Astrocyte (in vitro differentiated cells and primary cell): ENCODE data around the gene GABPA. TPM values are rescaled to one million over a fixed set of nuclear protein-coding genes. Genes with fewer than 3 reads are reported as not detected.

Source experiments
- DNase-seq: peaks from one replicate; pipeline ENCODE4 v3.0.0-alpha.2; 2010; ENCODE audit warnings: low read depth
- FAIRE-seq: peaks from 2 replicates; lab custom pipeline; 2011; peaks lifted over from hg19 to GRCh38; lab: Jason Lieb, UNC
- H2AFZ ChIP-seq: 2 replicates; pipeline ENCODE4 v1.6.0; 2012; ENCODE audit warnings: low read depth, low read length, inconsistent platforms
- H3K27ac ChIP-seq: 2 replicates; pipeline ENCODE4 v1.5.1; 2011; ENCODE audit warnings: low read depth, low read length, inconsistent platforms
- H3K27me3 ChIP-seq: 2 replicates; pipeline ENCODE4 v1.6.0; 2011; ENCODE audit warnings: low read length, inconsistent platforms; ENCODE audit not compliant: insufficient read depth
- H3K36me3 ChIP-seq: 2 replicates; pipeline ENCODE4 v1.5.1; 2011; ENCODE audit warnings: low read length, inconsistent platforms; ENCODE audit not compliant: insufficient read depth
- H3K4me1 ChIP-seq: 2 replicates; pipeline ENCODE4 v1.5.1; 2011; ENCODE audit warnings: low read length, inconsistent platforms; ENCODE audit not compliant: insufficient read depth
- H3K4me2 ChIP-seq: 2 replicates; pipeline ENCODE4 v1.6.0; 2012; ENCODE audit warnings: low read length, inconsistent platforms
- H3K4me3 ChIP-seq: 2 replicates; pipeline ENCODE4 v1.5.1; 2011; ENCODE audit warnings: low read depth, mild to moderate bottlenecking, low read length, inconsistent platforms; ENCODE audit not compliant: insufficient read depth
- H3K79me2 ChIP-seq: 2 replicates; pipeline ENCODE4 v1.6.0; 2012; ENCODE audit warnings: mild to moderate bottlenecking, low read length, inconsistent platforms; ENCODE audit not compliant: insufficient read depth
- H3K9ac ChIP-seq: 2 replicates; pipeline ENCODE4 v1.6.0; 2012; ENCODE audit warnings: mild to moderate bottlenecking, low read length, inconsistent platforms
- H3K9me3 ChIP-seq: 2 replicates; pipeline ENCODE4 v1.5.1; 2012; ENCODE audit warnings: low read depth, mild to moderate bottlenecking, low read length, inconsistent platforms; ENCODE audit not compliant: insufficient read depth
- H4K20me1 ChIP-seq: 2 replicates; pipeline ENCODE4 v1.6.0; 2012; ENCODE audit warnings: low read length, inconsistent platforms; ENCODE audit not compliant: insufficient read depth
- H3K27ac Mint-ChIP-seq: one replicate; pipeline ENCODE4 v1.8.0; 2021; ENCODE audit warnings: mild to moderate bottlenecking, mixed read lengths; ENCODE audit not compliant: unreplicated experiment
- H3K27me3 Mint-ChIP-seq: one replicate; pipeline ENCODE4 v1.8.0; 2021; ENCODE audit warnings: low read depth, mixed read lengths; ENCODE audit not compliant: unreplicated experiment
- H3K36me3 Mint-ChIP-seq: one replicate; pipeline ENCODE4 v1.8.0; 2021; ENCODE audit warnings: low read depth, mixed read lengths; ENCODE audit not compliant: unreplicated experiment
- H3K4me1 Mint-ChIP-seq: one replicate; pipeline ENCODE4 v1.8.0; 2021; ENCODE audit warnings: low read depth, mixed read lengths; ENCODE audit not compliant: unreplicated experiment
- H3K4me3 Mint-ChIP-seq: one replicate; pipeline ENCODE4 v1.8.0; 2021; ENCODE audit warnings: mild to moderate bottlenecking, moderate library complexity, mixed read lengths; ENCODE audit not compliant: unreplicated experiment
- H3K9me3 Mint-ChIP-seq: one replicate; pipeline ENCODE4 v1.8.0; 2021; ENCODE audit warnings: mild to moderate bottlenecking, mixed read lengths; ENCODE audit not compliant: unreplicated experiment
- CTCF ChIP-seq: IDR thresholded peaks from 2 replicates; pipeline ENCODE4 v1.5.1; 2011; ENCODE audit warnings: low read depth, mild to moderate bottlenecking, inconsistent platforms, low read length, moderate library complexity; ENCODE audit not compliant: insufficient read depth
- EZH2 ChIP-seq: IDR thresholded peaks from 2 replicates; pipeline ENCODE4 v1.6.1; 2012; ENCODE audit warnings: mild to moderate bottlenecking, low read length, inconsistent platforms; ENCODE audit not compliant: insufficient read depth
- total RNA-seq: library from RNA; stranded (reverse); gene quantifications from 2 replicates; pipeline ENCODE4 v1.2.1, GENCODE V29; 2021

GABPA gene
- total RNA-seq, 1 donor from 2014 or later, result 23.6 TPM

- no peaks in the 10 kb centered on the region for H3K4me1 Mint-ChIP-seq
- TF ChIP-seq CTCF (no peak), EZH2 (no peak)
Measured at GRCh38 chr21:25791319-25791718, 56.5 kb downstream of the GABPA start.

GRCh38 chr21:25801217-25802014 lies 66.6 kb downstream of the GABPA start:
- H3K4me3 Mint-ChIP-seq, result no peak overlapping the region
- Histone ChIP-seq H3K4me3 (no peak overlapping the region), H3K9ac (no peak overlapping the region), H3K9me3 (no peaks in the 10 kb centered on the region), H3K36me3 (no peaks in the 10 kb centered on the region), H3K27me3 (peaks cover 3% of the 10 kb centered on the region), H3K4me1 (no peaks in the 10 kb centered on the region), H3K27ac (no peak overlapping the region), H3K79me2 (no peaks in the 10 kb centered on the region), H3K4me2 (peak overlapping the region; percentile 62), H4K20me1 (no peaks in the 10 kb centered on the region), H2AFZ (no peak overlapping the region)
- peak; percentile 47 for DNase-seq
- no peak overlapping the region for H3K27ac Mint-ChIP-seq
- FAIRE-seq, result no peak
- peaks cover 3% of the 10 kb centered on the region for H3K27me3 Mint-ChIP-seq
- no peaks in the 10 kb centered on the region for H3K9me3 Mint-ChIP-seq
- TF ChIP-seq CTCF, result peak; percentile 98
- TF ChIP-seq EZH2, result no peak
- no peaks in the 10 kb centered on the region for H3K4me1 Mint-ChIP-seq
- no peaks in the 10 kb centered on the region for H3K36me3 Mint-ChIP-seq

More at GRCh38 chr21:25791319-25791718, 56.5 kb downstream of the GABPA start:
- no peaks in the 10 kb centered on the region for H3K79me2 ChIP-seq
- H3K4me2 ChIP-seq, result no peak overlapping the region
- Mint-ChIP-seq H3K36me3 (no peaks in the 10 kb centered on the region), H3K9me3 (no peaks in the 10 kb centered on the region), H3K27ac (no peak overlapping the region), H3K27me3 (peaks cover 2% of the 10 kb centered on the region), H3K4me3 (no peak overlapping the region)
- DNase-seq (no peak), FAIRE-seq (no peak)
- no peak overlapping the region for H3K4me3 ChIP-seq
- H3K27me3 ChIP-seq, result no peaks in the 10 kb centered on the region
- H3K36me3 ChIP-seq, result no peaks in the 10 kb centered on the region
- H2AFZ ChIP-seq, result no peak overlapping the region
- H3K4me1 ChIP-seq, result peaks cover 6% of the 10 kb centered on the region
- H3K9me3 ChIP-seq, result no peaks in the 10 kb centered on the region
- no peak overlapping the region for H3K27ac ChIP-seq
- no peaks in the 10 kb centered on the region for H4K20me1 ChIP-seq
- no peak overlapping the region for H3K9ac ChIP-seq

GRCh38 chr21:25806060-25806459 lies 71.3 kb downstream of the GABPA start:
- Mint-ChIP-seq H3K27ac (no peak overlapping the region), H3K4me1 (no peaks in the 10 kb centered on the region), H3K9me3 (no peaks in the 10 kb centered on the region), H3K4me3 (no peak overlapping the region), H3K36me3 (no peaks in the 10 kb centered on the region), H3K27me3 (no peaks in the 10 kb centered on the region)
- H4K20me1 ChIP-seq, result no peaks in the 10 kb centered on the region
- H3K79me2 ChIP-seq, result no peaks in the 10 kb centered on the region
- no peak overlapping the region for H3K27ac ChIP-seq
- FAIRE-seq, result no peak
- H3K4me2 ChIP-seq, result no peak overlapping the region
- no peaks in the 10 kb centered on the region for H3K36me3 ChIP-seq
- H3K4me1 ChIP-seq, result no peaks in the 10 kb centered on the region
- no peak for TF ChIP-seq EZH2
- TF ChIP-seq CTCF, result no peak
- no peak overlapping the region for H3K9ac ChIP-seq
- H3K27me3 ChIP-seq, result no peaks in the 10 kb centered on the region
- no peak for DNase-seq
- H3K9me3 ChIP-seq, result no peaks in the 10 kb centered on the region
- H2AFZ ChIP-seq, result no peak overlapping the region
- H3K4me3 ChIP-seq, result no peak overlapping the region
